Measurements from ENCODE around the gene CTNNA3. TPM values are rescaled to one million over a fixed set of nuclear protein-coding genes. Genes with fewer than 3 reads are reported as not detected.

The CTNNA3 gene
- total RNA-seq, 1 donor from 2014 or later, result 0.92 TPM

GRCh38 chr10:67098461-67098860 is 597.5 kb downstream of the CTNNA3 start:
- H3K9me3 Mint-ChIP-seq (ENCODE audit: low read depth), result no peaks in the 10 kb centered on the region
- no peak for DNase-seq (ENCODE audit: low spot score)
- TF ChIP-seq CTCF (IDR thresholded peaks at IDR 0.05), result no peak
- H3K4me1 Mint-ChIP-seq (ENCODE audit: low read depth), result peaks cover 4% of the 10 kb centered on the region
- H3K4me3 Mint-ChIP-seq (ENCODE audit: unreplicated experiment), result no peak overlapping the region
- no peaks in the 10 kb centered on the region for H3K36me3 Mint-ChIP-seq (ENCODE audit: low read depth)
- H3K27ac Mint-ChIP-seq (ENCODE audit: unreplicated experiment), result no peak overlapping the region
- peaks cover 1% of the 10 kb centered on the region for H3K27me3 Mint-ChIP-seq (ENCODE audit: low read depth)

GRCh38 chr10:67095531-67095930 is 600.5 kb downstream of the CTNNA3 start:
- H3K27ac Mint-ChIP-seq (ENCODE audit: unreplicated experiment), result no peak overlapping the region
- H3K4me3 Mint-ChIP-seq (ENCODE audit: unreplicated experiment), result no peak overlapping the region
- H3K27me3 Mint-ChIP-seq (ENCODE audit: low read depth), result peaks cover 8% of the 10 kb centered on the region
- peaks cover 3% of the 10 kb centered on the region for H3K4me1 Mint-ChIP-seq (ENCODE audit: low read depth)
- no peaks in the 10 kb centered on the region for H3K36me3 Mint-ChIP-seq (ENCODE audit: low read depth)
- no peaks in the 10 kb centered on the region for H3K9me3 Mint-ChIP-seq (ENCODE audit: low read depth)
- TF ChIP-seq CTCF (IDR thresholded peaks at IDR 0.05), result no peak
- no peak for DNase-seq (ENCODE audit: low spot score)

GRCh38 chr10:67088036-67088435 is 608.0 kb downstream of the CTNNA3 start:
- Mint-ChIP-seq H3K36me3 (ENCODE audit: low read depth) (no peaks in the 10 kb centered on the region), H3K4me3 (ENCODE audit: unreplicated experiment) (no peak overlapping the region), H3K27me3 (ENCODE audit: low read depth) (peaks cover 5% of the 10 kb centered on the region), H3K4me1 (ENCODE audit: low read depth) (peaks cover 8% of the 10 kb centered on the region), H3K27ac (ENCODE audit: unreplicated experiment) (no peak overlapping the region), H3K9me3 (ENCODE audit: low read depth) (no peaks in the 10 kb centered on the region)
- TF ChIP-seq CTCF (IDR thresholded peaks at IDR 0.05), result no peak
- DNase-seq (ENCODE audit: low spot score), result no peak

GRCh38 chr10:67087135-67087425 is 608.9 kb downstream of the CTNNA3 start:
- H3K36me3 Mint-ChIP-seq (ENCODE audit: low read depth), result no peaks in the 10 kb centered on the region
- no peaks in the 10 kb centered on the region for H3K9me3 Mint-ChIP-seq (ENCODE audit: low read depth)
- no peak for TF ChIP-seq CTCF (IDR thresholded peaks at IDR 0.05)
- no peak overlapping the region for H3K27ac Mint-ChIP-seq (ENCODE audit: unreplicated experiment)
- peaks cover 8% of the 10 kb centered on the region for H3K4me1 Mint-ChIP-seq (ENCODE audit: low read depth)
- H3K4me3 Mint-ChIP-seq (ENCODE audit: unreplicated experiment), result no peak overlapping the region
- DNase-seq (ENCODE audit: low spot score), result no peak
- H3K27me3 Mint-ChIP-seq (ENCODE audit: low read depth), result peaks cover 3% of the 10 kb centered on the region

GRCh38 chr10:67086327-67087134 is 609.5 kb downstream of the CTNNA3 start:
- Mint-ChIP-seq H3K27ac (ENCODE audit: unreplicated experiment) (no peak overlapping the region), H3K36me3 (ENCODE audit: low read depth) (no peaks in the 10 kb centered on the region), H3K9me3 (ENCODE audit: low read depth) (no peaks in the 10 kb centered on the region), H3K27me3 (ENCODE audit: low read depth) (peaks cover 5% of the 10 kb centered on the region), H3K4me1 (ENCODE audit: low read depth) (peaks cover 8% of the 10 kb centered on the region), H3K4me3 (ENCODE audit: unreplicated experiment) (no peak overlapping the region)
- DNase-seq (ENCODE audit: low spot score), result no peak
- TF ChIP-seq CTCF (IDR thresholded peaks at IDR 0.05), result no peak
